HG02623 (cell line): ENCODE results near the gene APOL6.
"Not testable (repeated sequence)": the region's sequence is repeated elsewhere in the genome, so short reads cannot be mapped to it uniquely, and the experiment has no call there.

Experiments
- ATAC-seq: cut with Tn5 transposase; IDR thresholded peaks from one replicate; pipeline ENCODE4 v1.9.1; 2021; ENCODE audit warnings: moderate library complexity; ENCODE audit not compliant: unreplicated experiment

Gene APOL6

GRCh38 chr22:35634943-35635540 lies 13.2 kb upstream of the APOL6 start:
- no peak for ATAC-seq

- no peak for ATAC-seq
These were observed 11.0 kb upstream of the APOL6 start for GRCh38 chr22:35637254-35637653.

DNA sequence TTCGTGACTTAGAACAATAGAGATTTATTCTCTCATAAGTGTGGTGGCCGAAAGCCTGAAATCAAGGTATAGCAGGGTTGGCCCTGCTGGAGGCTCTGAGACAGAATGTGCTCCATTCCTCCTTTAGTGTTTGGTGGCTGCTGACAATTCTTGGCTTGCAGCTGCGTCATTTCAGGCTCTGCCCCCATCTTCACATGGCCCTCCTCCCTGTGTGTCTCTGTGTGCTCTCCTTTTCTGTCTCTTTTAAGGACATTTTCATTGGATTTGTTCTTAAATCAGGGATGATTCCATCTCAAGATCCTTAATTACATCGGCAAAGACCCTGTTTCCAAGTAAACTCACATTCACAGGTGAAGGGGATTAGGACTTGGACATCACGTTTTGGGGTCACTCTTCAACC lies 10.2 kb upstream of the APOL6 start:
- no peak for ATAC-seq

GRCh38 chr22:35638410-35638809 lies 9.8 kb upstream of the APOL6 start:
- no peak for ATAC-seq

GRCh38 chr22:35641494-35642120 lies 6.6 kb upstream of the APOL6 start:
- no peak for ATAC-seq

DNA sequence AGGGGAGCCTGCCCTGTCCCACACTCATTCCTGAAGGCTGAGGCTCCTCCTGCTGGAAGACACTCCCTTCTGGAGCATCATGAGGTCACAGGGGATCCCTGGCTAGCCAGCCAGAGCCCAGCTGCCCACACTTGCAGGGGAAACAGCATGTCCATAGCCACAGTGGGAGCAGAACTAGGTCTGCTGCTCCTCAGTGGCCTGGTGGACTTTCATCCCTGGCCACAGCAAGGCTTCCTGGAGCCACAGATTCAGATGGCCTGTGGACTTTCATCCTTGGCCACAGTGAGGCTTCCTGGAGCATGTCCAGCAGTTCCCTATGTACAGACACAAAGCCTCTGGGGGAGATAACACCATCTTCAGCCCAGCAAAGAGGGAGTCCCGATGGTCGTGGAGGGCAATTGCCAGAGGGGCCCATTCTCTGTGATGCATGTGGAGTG lies 5.9 kb upstream of the APOL6 start:
- ATAC-seq: no peak

DNA sequence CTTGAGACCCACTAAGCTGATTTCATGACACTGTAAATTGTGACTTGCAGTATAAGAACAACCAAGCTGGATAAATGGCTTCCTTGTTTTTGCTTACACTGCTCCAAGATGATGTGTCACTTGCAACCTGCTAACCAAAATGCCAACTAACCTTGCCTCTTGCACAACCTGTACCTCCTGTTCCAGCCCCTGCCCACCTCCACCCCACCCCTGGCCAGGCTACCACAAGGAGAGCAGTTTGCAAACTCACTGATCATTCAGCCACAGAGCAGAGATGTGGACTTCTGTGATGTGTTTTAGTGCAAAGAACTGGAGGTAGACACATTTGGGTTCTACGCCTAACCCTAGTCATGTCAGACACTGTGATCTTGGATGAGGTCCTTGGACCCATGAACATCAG lies 4.3 kb upstream of the APOL6 start:
- ATAC-seq: no peak

DNA sequence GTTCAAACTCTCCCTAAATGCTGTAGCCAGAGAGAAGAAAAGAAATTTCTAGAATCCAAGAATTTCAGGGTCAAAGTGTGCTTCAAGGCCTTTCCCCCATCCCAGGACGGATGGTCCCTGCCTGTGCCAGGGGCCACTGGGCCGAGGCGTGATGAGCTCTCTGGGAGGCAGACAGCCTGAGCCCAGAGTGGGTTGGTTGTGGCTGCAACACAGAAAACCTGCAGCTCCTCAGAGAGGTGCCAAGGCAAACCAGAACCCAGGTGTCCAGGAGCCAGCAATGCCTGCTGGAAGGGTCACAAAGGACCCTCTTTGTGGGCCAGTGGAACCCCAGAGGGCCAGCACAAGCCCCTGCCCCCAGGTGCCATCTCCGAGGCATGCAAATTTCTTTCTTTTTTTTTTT lies 2.6 kb upstream of the APOL6 start:
- no peak for ATAC-seq

- no peak for ATAC-seq
These were observed 844 bp downstream of the APOL6 start for GRCh38 chr22:35649026-35649553.

GRCh38 chr22:35649636-35650250 lies 1.5 kb downstream of the APOL6 start:
- ATAC-seq: no peak

GRCh38 chr22:35651085-35651484 lies 2.8 kb downstream of the APOL6 start:
- ATAC-seq: no peak

DNA sequence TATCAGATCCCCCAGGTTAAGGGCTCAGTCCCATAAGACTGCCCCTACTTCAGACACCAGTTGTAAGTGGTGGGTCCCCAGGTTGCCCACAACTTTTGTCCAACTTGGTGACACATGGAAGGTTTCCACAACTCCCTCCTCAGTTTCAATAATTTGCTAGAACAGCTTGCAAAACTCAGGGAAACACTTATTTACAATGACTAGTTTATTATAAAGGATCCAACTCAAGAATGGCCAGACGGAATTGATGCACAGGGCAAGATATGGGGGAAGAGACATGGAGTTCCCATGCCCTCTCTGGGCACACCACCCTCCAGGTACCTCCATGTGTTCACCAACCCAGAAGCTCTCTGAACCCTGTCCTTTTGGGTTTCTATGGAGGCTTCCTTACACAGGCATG lies 5.6 kb downstream of the APOL6 start:
- no peak for ATAC-seq

GRCh38 chr22:35656284-35656752 lies 8.1 kb downstream of the APOL6 start:
- no peak for ATAC-seq

DNA sequence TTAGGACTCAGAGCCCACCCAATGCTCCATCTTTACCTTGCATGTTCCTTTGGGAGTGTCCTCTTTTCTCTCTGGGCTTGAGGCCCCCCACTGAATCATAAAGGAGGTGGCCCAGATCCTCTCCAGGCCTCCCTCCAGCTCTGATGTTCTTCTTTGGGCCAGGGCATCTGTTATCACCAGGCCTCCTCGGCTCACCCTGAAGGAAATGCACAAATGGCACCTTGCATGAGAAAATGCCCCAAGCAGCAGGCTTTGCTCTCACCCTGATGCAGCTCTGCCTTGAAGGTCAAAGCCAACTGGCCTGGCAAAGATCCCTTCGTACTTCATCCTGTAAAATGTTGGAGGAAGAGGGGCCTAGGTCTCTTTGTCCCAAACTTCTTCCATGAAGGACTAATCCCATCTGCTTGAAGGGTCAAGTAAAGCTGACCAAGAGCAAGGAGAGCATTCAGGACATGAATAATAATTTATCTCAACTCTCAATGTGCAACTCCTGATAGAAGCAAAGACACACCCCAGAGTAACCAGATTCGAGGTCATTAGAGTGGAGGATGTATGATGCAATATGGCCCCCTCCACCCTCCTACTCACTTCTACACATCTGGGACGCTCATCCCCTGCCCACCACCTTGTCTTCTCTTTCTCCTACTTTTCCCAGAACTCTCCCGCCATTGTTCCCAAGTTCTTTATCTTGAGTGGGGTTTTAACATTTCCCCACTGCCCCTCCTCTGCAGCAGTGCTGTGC lies 9.5 kb downstream of the APOL6 start:
- ATAC-seq: no peak

DNA sequence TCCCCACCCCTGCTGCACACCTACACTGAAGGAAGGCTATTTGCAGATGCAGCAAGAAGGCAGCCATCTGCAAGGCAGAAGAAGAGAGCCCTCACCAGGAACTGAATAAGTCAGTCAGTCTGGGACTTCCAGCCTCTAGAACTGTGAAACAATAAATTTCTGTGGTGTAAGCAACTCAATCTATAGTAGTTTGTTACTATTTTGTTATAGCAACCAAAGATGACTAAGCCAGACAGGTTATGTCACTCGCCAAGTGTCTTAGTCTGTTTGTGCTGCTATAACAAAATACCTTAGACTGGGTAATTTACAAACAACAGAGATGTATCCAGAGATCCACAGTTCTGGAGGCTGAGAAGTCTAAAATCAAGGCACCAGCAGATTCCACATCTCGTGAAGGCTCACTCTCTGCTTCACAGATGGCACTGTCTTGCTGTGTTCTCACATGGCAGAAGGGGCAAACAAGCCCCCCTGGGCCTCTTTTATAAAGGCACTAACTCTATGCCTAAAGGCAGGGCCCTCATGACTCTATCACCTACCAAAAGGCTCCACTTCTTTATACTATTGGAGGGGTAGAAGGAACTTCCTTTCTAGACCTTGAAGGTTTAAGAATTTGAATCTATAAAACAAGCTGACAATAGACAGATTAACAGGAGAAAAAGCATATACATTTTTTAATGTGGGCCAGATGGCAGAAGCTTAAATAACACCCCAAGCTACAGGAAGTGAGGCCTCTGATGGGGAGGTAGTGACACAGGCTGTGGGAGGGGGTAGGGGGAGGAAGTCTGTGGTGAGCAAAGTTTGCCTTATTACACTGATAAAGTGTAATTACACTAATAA lies 12.3 kb downstream of the APOL6 start:
- ATAC-seq: no peak

GRCh38 chr22:35661464-35661863 lies 13.2 kb downstream of the APOL6 start:
- no peak for ATAC-seq

DNA sequence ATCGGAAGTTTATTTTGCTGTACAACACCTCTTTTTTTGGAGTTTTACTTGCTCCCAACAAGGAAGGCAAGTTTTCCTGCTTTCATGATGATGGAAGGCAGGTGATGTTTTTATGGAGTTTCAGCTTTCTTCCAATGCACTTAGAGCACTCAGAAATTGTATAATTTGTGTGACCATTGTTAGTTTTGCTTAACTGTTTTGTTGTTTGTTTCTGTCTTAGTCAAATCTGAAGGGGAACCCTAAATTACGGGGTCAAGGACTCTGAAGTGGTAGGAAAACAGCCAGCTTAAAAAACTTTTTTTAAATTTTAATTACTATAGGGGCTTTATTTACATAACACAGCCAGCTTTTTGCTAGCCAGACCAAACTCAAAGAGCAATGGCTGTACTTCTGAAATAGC lies 14.7 kb downstream of the APOL6 start:
- no peak for ATAC-seq

DNA sequence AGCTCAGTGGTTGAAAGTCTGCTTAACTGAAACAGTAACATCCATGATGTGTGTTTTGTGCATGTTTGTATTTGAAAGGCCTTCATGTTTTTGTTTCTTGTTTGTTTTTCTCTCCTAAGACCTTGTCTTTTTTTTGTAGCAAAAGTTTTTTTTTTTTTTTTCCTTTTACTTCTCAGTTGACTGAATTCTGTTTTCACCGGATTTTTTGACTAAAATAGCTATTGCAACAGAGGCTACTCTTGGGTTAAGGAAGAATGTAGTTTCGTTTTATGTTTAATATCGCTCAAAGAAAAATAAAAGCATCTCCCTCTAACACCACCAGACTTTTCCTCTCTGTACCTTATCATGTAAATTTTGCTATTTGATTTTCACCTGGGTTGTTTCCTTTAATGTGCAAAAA lies 15.1 kb downstream of the APOL6 start:
- ATAC-seq: no peak

- no peak for ATAC-seq
These were observed 16.8 kb downstream of the APOL6 start for GRCh38 chr22:35664955-35665587.

GRCh38 chr22:35666699-35667098 lies 18.5 kb downstream of the APOL6 start:
- not testable (repeated sequence) for ATAC-seq
